Measurements from ENCODE around the gene PTGFR. TPM values are rescaled to one million over a fixed set of nuclear protein-coding genes. Genes with fewer than 3 reads are reported as not detected.

The PTGFR gene
- total and polyA plus RNA-seq, 2 donors (not counting 1 experiment from before 2014, with no cell fraction given): not detected

DNA sequence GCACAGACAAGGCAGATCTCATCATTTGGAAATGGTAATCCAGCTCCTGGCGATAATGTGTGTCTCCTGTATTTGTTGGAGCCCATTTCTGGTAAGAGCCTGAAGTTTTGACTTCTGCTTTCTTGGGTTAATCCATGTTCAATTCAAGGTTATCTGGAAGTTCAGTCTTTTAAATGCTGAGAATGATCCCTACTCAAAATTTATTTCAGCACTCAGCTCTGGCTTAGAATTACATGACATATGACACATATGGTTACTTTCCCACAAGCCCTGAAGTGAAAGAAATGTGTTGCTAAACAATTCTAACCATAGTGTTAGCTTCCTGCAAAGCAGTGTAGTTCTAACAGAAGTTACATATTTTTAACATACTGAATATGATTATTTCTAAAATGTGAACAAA lies 2.7 kb downstream of the PTGFR start:
- Histone ChIP-seq H3K36me3 (replicated peaks in 1 of 2; ENCODE audit: control extremely low read depth in 1 of 2, control insufficient read depth in 1 of 2, extremely low read depth in 1 of 2, insufficient read depth in 2 of 2, low read length in 1 of 2) (no peaks in the 10 kb centered on the region), H3K4me3 (ENCODE audit: control extremely low read depth in 1 of 5, extremely low read depth in 1 of 5, insufficient read depth in 1 of 5, low read depth in 2 of 5, low read length in 4 of 5) (no peak overlapping the region), H3K27me3 (replicated peaks in 1 of 4; ENCODE audit: control extremely low read depth in 1 of 4, control insufficient read depth in 3 of 4, insufficient read depth in 4 of 4, low read length in 3 of 4) (peaks cover 0 to 7% (median 6%) of the 10 kb centered on the region in 4 experiments), H3K79me2 (ENCODE audit: control insufficient read depth, insufficient read depth, low read length) (no peaks in the 10 kb centered on the region), H3K9ac (ENCODE audit: low read length) (no peak overlapping the region), H2AFZ (ENCODE audit: insufficient read depth, low read depth, low read length, poor library complexity, severe bottlenecking) (no peak overlapping the region), H3K27ac (ENCODE audit: low read length in 2 of 2) (no peak overlapping the region), H3K4me2 (replicated peaks; ENCODE audit: low read depth, low read length, poor library complexity, severe bottlenecking) (no peak overlapping the region), H3K9me3 (ENCODE audit: control extremely low read depth in 1 of 3, control insufficient read depth in 2 of 3, insufficient read depth in 1 of 3, low read length in 2 of 3) (peaks cover 0 to 9% (median 0%) of the 10 kb centered on the region in 3 donors), H3K4me1 (ENCODE audit: control insufficient read depth in 2 of 2, insufficient read depth in 2 of 2, low read length in 2 of 2) (no peaks in the 10 kb centered on the region), H4K20me1 (ENCODE audit: control insufficient read depth, insufficient read depth, low read length, poor library complexity, severe bottlenecking) (no peaks in the 10 kb centered on the region)
- DNase-seq (no peak), ATAC-seq (ENCODE audit: low read depth) (no peak)
- peaks cover 5% of the 10 kb centered on the region for H3K9me3 Mint-ChIP-seq (ENCODE audit: insufficient read depth)
- TF ChIP-seq EZH2 (IDR thresholded peaks at IDR 0.05; ENCODE audit: borderline replicate concordance, insufficient read depth, low read depth, low read length, poor library complexity, severe bottlenecking): no peak
- no peak for TF ChIP-seq CTCF (IDR thresholded peaks at IDR 0.05)
- no peak overlapping the region for H3K27ac Mint-ChIP-seq
- CTCF ChIA-PET: no interaction called here
- intact Hi-C loops (cut with micrococcal nuclease): no loop called here
- 100% methylated on average over 1 of the region's 1 CpG for WGBS (ENCODE audit: insufficient coverage)
- peaks cover 14% of the 10 kb centered on the region for H3K27me3 Mint-ChIP-seq
- POLR2A ChIA-PET: no interaction called here
- H3K4me1 Mint-ChIP-seq: no peaks in the 10 kb centered on the region
- no peak overlapping the region for H3K4me3 Mint-ChIP-seq

GRCh38 chr1:78497201-78497600 lies 6.4 kb downstream of the PTGFR start:
- no peak overlapping the region for H3K9ac ChIP-seq (ENCODE audit: low read length)
- intact Hi-C loops (cut with micrococcal nuclease): no loop called here

More at GRCh38 chr1:78497201-78497600, 6.4 kb downstream of the PTGFR start:
- Mint-ChIP-seq H3K9me3 (ENCODE audit: insufficient read depth) (no peaks in the 10 kb centered on the region), H3K4me3 (no peak overlapping the region), H3K4me1 (no peaks in the 10 kb centered on the region), H3K27ac (no peak overlapping the region), H3K27me3 (no peaks in the 10 kb centered on the region)
- no peaks in the 10 kb centered on the region for H3K79me2 ChIP-seq (ENCODE audit: control insufficient read depth, insufficient read depth, low read length)
- no peaks in the 10 kb centered on the region for H3K36me3 ChIP-seq (replicated peaks in 1 of 2; ENCODE audit: control extremely low read depth in 1 of 2, control insufficient read depth in 1 of 2, extremely low read depth in 1 of 2, insufficient read depth in 2 of 2, low read length in 1 of 2)
- POLR2A ChIA-PET: no interaction called here
- no CpG with 5 or more reads among the region's 4 CpGs for WGBS (ENCODE audit: insufficient coverage)
- H3K4me3 ChIP-seq (ENCODE audit: control extremely low read depth in 1 of 5, extremely low read depth in 1 of 5, insufficient read depth in 1 of 5, low read depth in 2 of 5, low read length in 4 of 5): no peak overlapping the region
- no peaks in the 10 kb centered on the region for H3K4me1 ChIP-seq (ENCODE audit: control insufficient read depth in 2 of 2, insufficient read depth in 2 of 2, low read length in 2 of 2)
- DNase-seq: no peak
- no peak for ATAC-seq (ENCODE audit: low read depth)
- H2AFZ ChIP-seq (ENCODE audit: insufficient read depth, low read depth, low read length, poor library complexity, severe bottlenecking): no peak overlapping the region
- no peak overlapping the region for H3K27ac ChIP-seq (ENCODE audit: low read length in 2 of 2)
- CTCF ChIA-PET: no interaction called here
- H3K27me3 ChIP-seq (replicated peaks in 1 of 4; ENCODE audit: control extremely low read depth in 1 of 4, control insufficient read depth in 3 of 4, insufficient read depth in 4 of 4, low read length in 3 of 4): peaks cover 0 to 4% (median 0%) of the 10 kb centered on the region in 4 experiments
- H3K9me3 ChIP-seq (ENCODE audit: control extremely low read depth in 1 of 3, control insufficient read depth in 2 of 3, insufficient read depth in 1 of 3, low read length in 2 of 3): no peaks in the 10 kb centered on the region
- no peaks in the 10 kb centered on the region for H4K20me1 ChIP-seq (ENCODE audit: control insufficient read depth, insufficient read depth, low read length, poor library complexity, severe bottlenecking)
- TF ChIP-seq EZH2 (IDR thresholded peaks at IDR 0.05; ENCODE audit: borderline replicate concordance, insufficient read depth, low read depth, low read length, poor library complexity, severe bottlenecking): no peak
- TF ChIP-seq CTCF (IDR thresholded peaks at IDR 0.05): no peak
- no peak overlapping the region for H3K4me2 ChIP-seq (replicated peaks; ENCODE audit: low read depth, low read length, poor library complexity, severe bottlenecking)

Measured in B cell (primary cell).